ENCODE measurements around the gene ZNF230.

The ZNF230 gene

GRCh38 chr19:43960411-43960810 is 42.3 kb upstream of the ZNF230 start:
- Histone ChIP-seq H4K20me1 (ENCODE audit: insufficient read depth, low read length) (no peaks in the 10 kb centered on the region), H3K4me3 (ENCODE audit: low read depth in 1 of 2, low read length in 2 of 2) (no peak overlapping the region), H3K27me3 (ENCODE audit: insufficient read depth, low read length, poor library complexity) (no peaks in the 10 kb centered on the region), H3K9me3 (ENCODE audit: insufficient read depth, low read length, severe bottlenecking) (peaks cover 38% of the 10 kb centered on the region), H3K4me2 (ENCODE audit: insufficient read depth, low read length) (no peak overlapping the region), H3K9ac (ENCODE audit: low read depth, low read length) (no peak overlapping the region), H3K4me1 (ENCODE audit: insufficient read depth, low read length) (no peaks in the 10 kb centered on the region), H3K27ac (ENCODE audit: low read length) (no peak overlapping the region), H3K79me2 (ENCODE audit: insufficient read depth, low read length) (no peaks in the 10 kb centered on the region), H2AFZ (ENCODE audit: low read depth, low read length) (no peak overlapping the region), H3K36me3 (ENCODE audit: insufficient read depth, low read length) (peaks cover 24% of the 10 kb centered on the region)
- TF ChIP-seq CTCF (IDR thresholded peaks at IDR 0.05; ENCODE audit: borderline replicate concordance, extremely low read depth, low read length, poor library complexity, severe bottlenecking) (no peak), EZH2 (IDR thresholded peaks at IDR 0.05; ENCODE audit: borderline replicate concordance, low read depth, low read length, severe bottlenecking) (no peak)
- DNase-seq (no peak), ATAC-seq (ENCODE audit: insufficient read depth, low read depth) (no peak)

- Histone ChIP-seq H3K79me2 (ENCODE audit: insufficient read depth, low read length) (no peaks in the 10 kb centered on the region), H3K4me1 (ENCODE audit: insufficient read depth, low read length) (no peaks in the 10 kb centered on the region), H3K27me3 (ENCODE audit: insufficient read depth, low read length, poor library complexity) (no peaks in the 10 kb centered on the region), H3K36me3 (ENCODE audit: insufficient read depth, low read length) (peaks cover 56% of the 10 kb centered on the region), H3K4me3 (ENCODE audit: low read depth in 1 of 2, low read length in 2 of 2) (no peak overlapping the region), H4K20me1 (ENCODE audit: insufficient read depth, low read length) (no peaks in the 10 kb centered on the region), H3K4me2 (ENCODE audit: insufficient read depth, low read length) (no peak overlapping the region), H3K27ac (ENCODE audit: low read length) (no peak overlapping the region), H2AFZ (ENCODE audit: low read depth, low read length) (no peak overlapping the region), H3K9ac (ENCODE audit: low read depth, low read length) (no peak overlapping the region), H3K9me3 (ENCODE audit: insufficient read depth, low read length, severe bottlenecking) (peaks cover 60% of the 10 kb centered on the region)
- TF ChIP-seq CTCF (IDR thresholded peaks at IDR 0.05; ENCODE audit: borderline replicate concordance, extremely low read depth, low read length, poor library complexity, severe bottlenecking) (no peak), EZH2 (IDR thresholded peaks at IDR 0.05; ENCODE audit: borderline replicate concordance, low read depth, low read length, severe bottlenecking) (no peak)
- ATAC-seq (ENCODE audit: insufficient read depth, low read depth) = no peak
- no peak for DNase-seq
Measured at GRCh38 chr19:43966079-43966694, 36.6 kb upstream of the ZNF230 start.

- Histone ChIP-seq H2AFZ (ENCODE audit: low read depth, low read length) (no peak overlapping the region), H4K20me1 (ENCODE audit: insufficient read depth, low read length) (no peaks in the 10 kb centered on the region), H3K4me2 (ENCODE audit: insufficient read depth, low read length) (no peak overlapping the region), H3K36me3 (ENCODE audit: insufficient read depth, low read length) (no peaks in the 10 kb centered on the region), H3K4me3 (ENCODE audit: low read depth in 1 of 2, low read length in 2 of 2) (no peak overlapping the region), H3K9ac (ENCODE audit: low read depth, low read length) (no peak overlapping the region), H3K79me2 (ENCODE audit: insufficient read depth, low read length) (no peaks in the 10 kb centered on the region), H3K9me3 (ENCODE audit: insufficient read depth, low read length, severe bottlenecking) (no peaks in the 10 kb centered on the region), H3K27ac (ENCODE audit: low read length) (no peak overlapping the region), H3K27me3 (ENCODE audit: insufficient read depth, low read length, poor library complexity) (no peaks in the 10 kb centered on the region), H3K4me1 (ENCODE audit: insufficient read depth, low read length) (no peaks in the 10 kb centered on the region)
- no peak for DNase-seq
- TF ChIP-seq EZH2 (IDR thresholded peaks at IDR 0.05; ENCODE audit: borderline replicate concordance, low read depth, low read length, severe bottlenecking) (no peak), CTCF (IDR thresholded peaks at IDR 0.05; ENCODE audit: borderline replicate concordance, extremely low read depth, low read length, poor library complexity, severe bottlenecking) (no peak)
- no peak for ATAC-seq (ENCODE audit: insufficient read depth, low read depth)
Measured at GRCh38 chr19:43976732-43977131, 26.0 kb upstream of the ZNF230 start.

Data from DND-41 (cell line).